CD4-positive, alpha-beta T cell treated with Interleukin-6 for 4 hours (primary cell): ENCODE measurements around the gene PGM2L1.

Experiments
- DNase-seq: peaks from one replicate; pipeline ENCODE4 v3.0.0-alpha.2; 2020; ENCODE audit warnings: mixed read lengths

Gene PGM2L1

DNA sequence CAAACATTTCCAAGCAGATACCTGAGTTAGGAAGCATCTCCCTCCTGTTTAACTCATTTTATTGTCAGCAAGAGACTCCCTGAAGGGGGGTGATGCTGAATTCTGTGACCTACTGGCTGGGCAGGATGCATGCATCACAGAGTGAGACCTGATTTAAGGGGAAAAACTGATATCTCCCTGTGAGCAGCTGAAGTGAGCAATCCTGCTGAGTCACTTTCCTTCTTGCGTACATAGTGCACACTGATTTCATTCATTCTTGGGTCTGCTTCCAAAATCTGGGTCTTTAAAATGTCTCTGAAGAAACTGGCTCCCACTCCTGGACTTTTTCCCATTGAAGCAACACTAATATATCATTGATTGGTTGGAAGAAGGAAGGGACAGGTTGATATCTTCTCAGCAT lies 110.1 kb downstream of the PGM2L1 start:
- no peak for DNase-seq

GRCh38 chr11:74284466-74284865 lies 113.8 kb downstream of the PGM2L1 start:
- DNase-seq, result no peak

DNA sequence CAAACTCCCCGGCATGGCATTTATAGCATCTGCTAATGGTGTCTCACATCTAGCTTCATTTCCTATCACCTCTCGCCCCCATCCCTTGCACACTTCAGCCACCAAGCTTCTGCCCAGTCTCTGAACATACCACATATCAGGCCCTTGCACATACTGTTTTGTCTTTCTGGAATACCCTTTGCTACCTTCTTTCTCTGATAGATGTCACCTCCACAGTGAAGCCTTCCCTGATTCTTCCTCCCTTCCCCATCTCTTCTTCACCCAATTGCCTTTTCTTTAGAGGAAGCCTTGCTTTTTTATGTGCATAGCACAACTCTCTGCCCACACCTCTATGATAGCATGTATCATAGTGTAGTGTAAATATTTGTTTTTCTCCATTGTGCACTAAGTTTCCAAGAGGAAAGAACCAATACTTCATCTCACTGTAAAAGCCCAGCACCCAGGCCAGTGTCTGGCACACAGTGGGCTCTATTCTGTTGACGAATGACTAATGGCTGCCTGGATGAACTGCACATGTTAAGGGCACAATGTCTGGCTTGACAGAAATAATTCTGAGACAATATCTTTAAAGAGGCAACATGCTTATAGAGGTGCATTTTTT lies 114.6 kb downstream of the PGM2L1 start:
- DNase-seq, result no peak

DNA sequence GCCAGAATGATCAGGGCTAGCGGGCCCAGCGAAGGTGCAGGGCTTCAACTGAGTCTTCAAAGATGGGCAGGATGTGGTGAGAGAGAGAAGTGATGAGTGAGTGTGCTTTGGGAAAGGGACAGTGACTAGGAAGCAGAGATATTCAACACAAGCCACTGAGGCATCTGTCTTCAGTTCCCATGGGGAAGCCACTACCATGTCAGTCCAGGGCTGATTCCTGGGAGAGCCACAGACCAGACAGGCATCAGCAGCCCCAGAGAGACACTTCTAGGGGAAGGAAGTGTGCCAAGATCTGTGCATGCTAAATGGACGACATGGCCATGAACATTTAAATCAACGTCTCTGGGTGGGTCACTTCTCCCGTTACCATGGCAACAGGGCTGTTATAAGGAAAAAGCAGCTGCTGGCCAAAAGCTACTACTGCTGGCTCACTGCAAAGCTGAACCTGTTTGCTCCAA lies 115.3 kb downstream of the PGM2L1 start:
- no peak for DNase-seq

DNA sequence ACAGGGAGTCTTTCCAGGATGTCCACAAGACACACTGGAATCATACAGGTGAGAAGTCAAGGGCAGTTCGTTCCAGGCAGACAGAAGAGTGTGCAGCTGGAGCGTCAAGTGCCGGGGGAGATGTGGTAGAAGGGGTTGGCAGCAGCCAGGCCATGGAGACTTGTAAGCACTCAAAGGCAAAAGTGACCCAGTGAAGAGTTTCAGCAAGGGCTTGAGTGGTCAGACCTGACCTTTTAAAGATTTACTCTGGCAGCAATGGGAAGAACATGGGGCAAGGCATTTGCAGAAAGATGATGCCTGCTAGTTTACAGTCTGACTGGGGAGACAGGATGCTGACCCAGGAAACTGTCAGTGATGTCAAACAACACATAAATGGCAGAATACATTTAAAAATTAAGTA lies 115.8 kb downstream of the PGM2L1 start:
- DNase-seq, result no peak

DNA sequence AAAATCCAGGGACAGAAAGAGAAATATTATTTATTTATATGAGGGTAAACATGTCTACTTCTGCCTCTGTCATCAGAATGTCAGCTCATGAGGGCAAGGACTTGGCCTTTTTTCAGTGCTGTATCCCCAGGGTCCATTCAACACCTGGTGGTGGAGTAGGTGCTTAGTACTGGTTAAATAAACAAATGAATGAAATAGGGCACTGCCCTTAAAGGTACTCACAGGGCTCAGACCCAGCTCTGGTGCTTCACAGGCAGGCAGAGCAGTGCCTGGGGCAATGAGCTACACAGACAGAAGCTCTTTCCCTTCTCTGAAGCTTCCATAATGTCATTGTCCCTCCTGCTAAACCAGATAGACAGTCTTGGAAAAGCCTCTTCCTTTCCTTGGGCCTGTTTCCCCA lies 117.7 kb downstream of the PGM2L1 start:
- no peak for DNase-seq
